H1 (cell line): ENCODE data around the gene TNFSF11. TPM values are rescaled to one million over a fixed set of nuclear protein-coding genes. Genes with fewer than 3 reads are reported as not detected.

Experiments
- RFX5 ChIP-seq: IDR thresholded peaks from 2 replicates; pipeline ENCODE4 v1.6.1; 2011; ENCODE audit warnings: low read depth, low read length, improper control_type of control experiment, borderline replicate concordance
- ZNF274 ChIP-seq: IDR thresholded peaks from 2 replicates; pipeline ENCODE4 v1.7.0; 2012; ENCODE audit warnings: low read length, borderline replicate concordance; ENCODE audit errors: extremely low read depth
- polyA plus RNA-seq, 7 experiments: library from polyadenylated mRNA; depleted of rRNA in 3 of 7; stranded (reverse) in 5 of 7; unstranded in 2 of 7; fragments of >200 nt in 5 of 7; fragments of 200-250 nt in 2 of 7; gene quantifications; 1 replicate in 5 of 7; 2 replicates in 1 of 7; 4 replicates in 1 of 7; pipeline versions ENCODE4 v1.2.1 to v1.2.3, GENCODE V29; 2011 to 2013; ENCODE audit warnings: missing spikeins in 2 of 7, mixed read lengths in 2 of 7
- total RNA-seq: library from RNA; stranded (reverse); fragmentation: NEBNext Ultra II Directional; extraction: Animal tissue kit (Norgen Biotek cat#: 25700); gene quantifications from 2 replicates; pipeline ENCODE4 v1.2.1, GENCODE V29; 2021

TNFSF11 gene
- total and polyA plus RNA-seq, 2 of the 8 experiments (the other 6 are each of a cell fraction or from before 2014, with no cell fraction given) = 9.3 to 12.0 TPM

GRCh38 chr13:42638886-42639285, 64.9 kb downstream of the TNFSF11 start (continued):
- no peak for TF ChIP-seq RFX5
- no peak for TF ChIP-seq ZNF274
